SKM-1 (cell line): ENCODE data around the gene GSTA3.
"Not testable (repeated sequence)": the region's sequence is repeated elsewhere in the genome, so short reads cannot be mapped to it uniquely, and the experiment has no call there.

Experiments
- DNase-seq: peaks from one replicate; lab custom pipeline; 2025; ENCODE audit not compliant: unreplicated experiment; lab: John Stamatoyannopoulos, UW

The GSTA3 gene

GRCh38 chr6:52914516-52914915, 5.0 kb upstream of the GSTA3 start:
- DNase-seq, result no peak

DNA sequence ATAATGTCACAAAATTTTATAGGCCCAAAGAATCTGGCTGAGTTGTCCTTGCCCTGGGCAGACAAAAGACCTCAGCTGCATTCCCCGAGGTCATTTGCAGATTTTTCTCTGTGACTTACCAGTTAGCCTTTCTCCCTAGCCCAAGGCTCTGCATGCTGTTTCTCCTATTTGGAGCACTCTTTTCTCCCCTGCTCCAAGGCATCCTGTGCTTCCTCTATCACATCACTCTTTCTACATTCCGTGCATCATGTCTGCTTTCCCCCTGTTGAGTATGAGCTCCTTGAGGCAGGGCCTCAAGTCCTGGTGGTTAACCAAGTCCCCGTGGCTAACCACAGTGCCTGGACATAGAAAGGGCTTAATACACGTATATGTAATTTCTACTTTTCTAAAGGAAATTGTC, 593 bp upstream of the GSTA3 start:
- no peak for DNase-seq

DNA sequence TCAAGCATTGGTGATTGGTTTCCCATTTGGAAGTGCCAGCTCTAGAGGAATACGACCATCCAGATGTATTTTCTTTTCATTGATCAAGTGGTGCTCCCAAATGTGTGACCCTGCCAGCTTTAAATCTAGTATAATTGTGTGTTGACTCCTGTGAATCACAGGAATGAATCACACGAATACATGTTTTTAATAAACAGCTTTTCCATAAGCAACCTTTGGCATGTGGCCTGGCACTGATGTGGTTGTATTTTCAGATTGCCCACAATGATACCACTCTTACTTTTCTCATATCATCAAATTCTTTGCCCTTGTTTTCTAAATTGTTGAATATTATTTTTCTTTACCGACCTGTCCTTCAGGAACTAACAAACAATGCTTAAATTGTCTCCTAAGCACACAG, 367 bp downstream of the GSTA3 start:
- no peak for DNase-seq

DNA sequence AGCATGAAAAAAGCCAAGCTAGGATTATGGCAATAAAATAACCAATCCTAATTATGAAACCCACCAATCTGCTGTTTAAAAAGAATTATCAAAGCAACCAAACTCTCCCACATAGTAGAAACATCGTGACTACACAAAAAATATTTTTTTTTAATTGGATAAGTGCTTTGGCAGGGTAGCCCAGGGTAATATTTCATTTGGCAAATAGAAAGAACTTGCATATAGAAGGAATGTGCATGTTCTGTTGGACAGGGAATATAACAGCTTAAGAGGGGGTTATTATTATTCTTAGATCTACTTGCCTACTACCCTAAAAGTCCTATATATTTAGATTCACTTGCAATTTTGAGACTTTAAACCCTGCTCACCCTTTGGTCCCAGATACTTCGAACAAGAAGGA, 972 bp downstream of the GSTA3 start:
- no peak for DNase-seq

- DNase-seq, result no peak
Observed at GRCh38 chr6:52904562-52905279, 4.8 kb downstream of the GSTA3 start.

DNA sequence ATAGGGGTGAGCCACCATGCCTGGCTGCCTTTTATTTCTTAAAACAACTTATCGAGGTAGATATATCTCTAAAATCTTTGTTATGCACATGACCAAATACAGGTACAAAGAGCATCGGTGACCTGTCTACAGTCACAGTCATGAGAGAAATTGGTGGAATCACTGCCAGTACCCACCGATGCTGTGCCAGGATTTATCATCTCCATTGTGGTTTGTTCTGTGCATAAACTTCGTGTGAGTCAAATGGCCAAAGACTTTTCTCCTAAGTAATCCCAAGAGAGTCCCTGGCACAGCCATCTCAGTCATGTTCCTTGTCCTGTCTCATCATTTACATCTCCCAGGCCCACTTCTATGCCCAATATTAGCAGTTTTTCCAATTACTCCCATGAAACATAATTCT, 9.0 kb downstream of the GSTA3 start:
- DNase-seq, result no peak

GRCh38 chr6:52895790-52896189, 13.7 kb downstream of the GSTA3 start:
- DNase-seq, result not testable (repeated sequence)

DNA sequence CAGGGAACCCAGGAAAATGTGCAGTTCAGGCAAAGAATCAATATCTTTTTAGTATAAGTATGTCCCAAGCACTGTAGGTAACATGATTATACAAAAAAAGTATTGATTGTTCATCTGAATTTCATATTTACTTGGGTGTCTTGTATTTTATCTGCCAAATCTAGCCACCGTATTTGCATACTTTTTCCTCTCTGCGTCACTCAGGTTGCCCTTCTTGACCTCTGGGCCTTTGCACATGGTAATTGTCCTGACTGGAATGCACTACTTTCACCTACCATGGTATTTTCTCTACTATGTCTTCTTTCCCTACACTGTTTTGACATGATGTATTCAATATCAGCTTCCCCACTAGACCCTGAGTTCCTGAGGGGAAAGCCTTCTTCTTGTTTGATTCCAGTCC, 15.2 kb downstream of the GSTA3 start:
- DNase-seq, result no peak

GRCh38 chr6:52893803-52894202, 15.7 kb downstream of the GSTA3 start:
- DNase-seq, result no peak

GRCh38 chr6:52893221-52893620, 16.3 kb downstream of the GSTA3 start:
- no peak for DNase-seq

DNA sequence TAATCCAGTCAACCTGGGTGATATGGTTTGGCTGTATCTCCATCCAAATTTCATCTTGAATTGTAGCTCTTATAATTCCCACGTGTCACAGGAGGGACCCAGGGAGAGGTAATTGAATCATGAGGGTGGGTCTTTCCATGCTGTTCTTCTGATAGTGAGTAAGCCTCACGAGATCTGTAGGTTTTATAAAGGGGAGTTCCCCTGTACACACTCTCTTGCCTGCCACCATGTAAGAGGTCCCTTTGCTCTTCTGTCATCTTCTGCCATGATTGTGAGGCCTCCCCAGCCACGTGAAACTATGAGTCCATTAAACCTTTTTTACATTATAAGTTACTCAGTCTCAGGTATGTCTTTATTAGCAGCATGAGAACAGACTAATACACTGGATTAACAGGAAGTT, 19.5 kb downstream of the GSTA3 start:
- no peak for DNase-seq

DNA sequence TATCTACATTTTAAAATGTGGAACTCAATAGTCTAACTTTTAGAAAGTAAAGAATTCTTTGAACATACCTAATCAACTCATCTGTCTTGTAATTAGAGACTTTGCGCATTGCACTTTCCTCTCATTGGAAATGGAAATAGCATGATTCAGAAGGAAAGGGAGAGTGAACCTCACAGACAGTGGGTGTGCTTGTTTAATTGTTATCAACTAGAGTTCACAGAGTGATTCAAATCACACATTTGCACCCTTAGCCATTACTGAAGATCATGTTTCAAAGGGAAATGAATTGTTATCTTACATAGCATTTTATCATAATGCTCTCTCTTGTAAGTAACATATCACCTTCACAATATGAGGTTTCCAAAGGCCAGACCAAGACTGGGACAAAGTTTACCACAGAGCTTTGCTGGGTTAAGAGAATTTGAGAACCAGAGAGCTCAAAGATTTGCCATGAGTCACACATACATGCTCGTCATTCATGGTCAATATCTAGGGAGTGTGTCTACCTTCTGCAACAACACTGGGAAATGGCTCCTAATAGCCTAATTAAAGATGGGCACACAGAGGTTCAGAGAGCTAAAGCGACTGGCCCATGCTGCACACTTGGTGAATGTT, 21.5 kb downstream of the GSTA3 start:
- DNase-seq, result no peak

DNA sequence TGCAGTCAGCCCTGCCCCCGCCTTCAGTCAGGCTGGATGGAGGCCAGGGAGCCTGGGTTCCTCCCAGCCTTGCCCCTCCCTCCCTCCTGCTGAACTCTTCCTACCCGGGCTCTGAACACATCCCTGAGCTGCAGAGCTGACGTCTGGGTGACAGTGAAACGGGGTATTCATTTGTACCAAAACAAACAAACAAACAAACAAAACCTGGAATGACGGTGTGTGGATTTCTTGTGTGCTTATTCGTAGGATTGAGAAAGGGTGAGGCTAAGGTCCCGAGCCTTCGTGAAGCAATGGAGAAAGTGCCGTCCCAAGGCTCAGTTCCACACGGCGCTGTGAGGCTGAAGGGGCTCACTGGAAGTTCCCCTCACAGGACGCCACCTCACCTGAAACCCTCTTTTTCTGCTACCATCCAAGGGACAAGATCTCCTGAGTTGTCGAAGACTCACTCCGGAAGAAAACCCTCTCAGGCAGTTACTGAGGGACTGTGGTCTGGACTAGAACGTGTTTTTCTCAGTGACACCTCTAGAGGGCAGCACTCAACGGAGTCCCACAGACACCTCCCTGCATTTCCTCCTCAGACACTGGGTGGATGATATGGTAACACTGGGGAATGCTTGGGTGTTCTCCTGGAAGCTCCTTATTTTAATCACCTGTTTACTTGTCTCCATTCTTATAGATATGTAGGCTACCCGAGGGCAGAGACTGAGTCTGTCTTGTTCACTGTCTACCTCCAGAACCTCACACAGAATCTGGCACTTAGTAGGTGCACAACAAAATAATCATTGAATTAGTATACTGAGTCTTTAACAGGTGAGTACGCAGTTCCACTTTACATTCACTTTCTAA, 27.3 kb downstream of the GSTA3 start:
- DNase-seq, result peak; percentile 60

DNA sequence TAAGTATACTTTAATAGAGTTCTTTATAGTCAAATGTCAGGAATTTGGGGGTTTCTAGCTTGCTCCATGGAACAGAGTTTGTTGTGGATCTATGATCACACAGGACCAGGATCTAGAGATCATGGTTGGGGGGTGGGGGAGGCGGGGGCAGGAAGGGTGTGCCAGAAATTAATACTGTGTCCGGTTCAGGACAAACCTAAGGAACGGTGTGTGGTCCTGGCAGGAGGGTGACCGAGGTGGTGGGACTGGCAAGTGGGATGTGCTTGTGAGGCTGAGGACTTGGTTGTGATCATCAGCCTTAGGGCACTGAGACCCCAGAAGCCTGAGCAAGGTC, 27.9 kb downstream of the GSTA3 start:
- no peak for DNase-seq

DNA sequence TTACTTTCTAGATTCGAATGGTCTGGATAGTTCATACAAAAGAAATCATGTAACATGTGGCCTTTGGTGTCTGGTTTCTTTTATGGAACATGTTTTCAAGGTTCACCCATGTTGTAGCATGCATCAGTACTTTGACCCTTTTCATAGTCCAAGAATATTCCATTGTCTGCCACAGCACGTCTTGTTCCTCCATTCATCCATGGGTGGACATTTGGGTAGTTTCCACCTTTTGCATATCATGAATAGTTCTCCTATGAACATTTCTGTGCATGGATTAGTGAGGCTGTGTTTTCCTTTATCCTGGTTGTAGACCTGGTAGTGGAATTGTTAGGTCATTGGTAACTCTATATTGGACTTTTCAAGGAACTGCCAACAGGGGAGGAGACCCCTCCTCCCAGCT, 31.7 kb downstream of the GSTA3 start:
- DNase-seq, result no peak

DNA sequence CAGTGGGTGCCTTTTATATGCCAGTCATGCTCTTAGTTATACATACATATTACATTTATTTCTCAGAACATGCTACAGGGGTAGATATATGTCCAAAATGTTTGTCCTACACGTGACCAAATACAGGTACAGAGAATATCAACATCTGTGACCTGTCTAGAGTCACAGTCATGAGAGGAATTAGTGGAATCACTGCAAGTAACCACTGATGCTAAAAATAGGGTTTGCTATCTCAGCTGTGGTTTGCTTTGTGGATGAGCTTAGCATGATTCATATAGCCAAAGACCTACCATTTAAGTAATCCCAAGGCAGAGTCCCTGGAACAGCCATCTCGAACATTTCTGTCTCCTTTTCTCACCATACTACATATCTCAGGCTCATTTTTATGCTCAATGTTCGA, 32.3 kb downstream of the GSTA3 start:
- DNase-seq, result no peak

GRCh38 chr6:52876056-52876787, 33.3 kb downstream of the GSTA3 start:
- no peak for DNase-seq

DNA sequence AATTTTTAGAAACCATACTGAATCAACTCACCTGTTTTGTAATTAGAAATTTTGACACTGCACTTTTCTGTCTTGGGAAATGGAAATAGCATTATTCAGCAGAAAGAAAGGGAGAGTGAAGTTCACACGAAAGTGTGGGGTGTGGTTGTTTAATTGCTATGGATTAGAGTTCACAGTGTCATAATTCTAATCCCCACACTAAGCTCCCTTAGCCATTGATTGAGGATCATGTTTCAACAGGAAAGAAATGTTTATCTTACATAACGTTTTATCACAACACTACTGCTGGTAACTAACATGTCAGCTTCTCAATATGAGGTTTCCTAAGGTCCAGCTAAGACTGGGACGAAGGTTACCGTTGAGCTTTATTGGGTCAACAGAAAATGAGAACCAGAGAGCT, 37.5 kb downstream of the GSTA3 start:
- no peak for DNase-seq

GRCh38 chr6:52871621-52872020, 37.9 kb downstream of the GSTA3 start:
- DNase-seq, result no peak

GRCh38 chr6:52870335-52871091, 39.0 kb downstream of the GSTA3 start:
- not testable (repeated sequence) for DNase-seq

- DNase-seq, result not testable (repeated sequence)
Observed at GRCh38 chr6:52868899-52869298, 40.6 kb downstream of the GSTA3 start.
